Hindlimb muscle (tissue), 1 donor: ENCODE results near the gene JMJD4. TPM values are rescaled to one million over a fixed set of nuclear protein-coding genes. Genes with fewer than 3 reads are reported as not detected.
A peak's percentile ranks its signal among the peaks of the same experiment; 100 is the strongest.

Source experiments
- DNase-seq: peaks from one replicate; pipeline ENCODE4 v3.0.0-alpha.2; 2013
- polyA plus RNA-seq: library from polyadenylated mRNA; unstranded; fragments of 120-200 nt; gene quantifications from one replicate; pipeline ENCODE4 v1.2.1, GENCODE V29; 2013; ENCODE audit not compliant: insufficient read length

JMJD4 gene
- polyA plus RNA-seq = 20.7 TPM

- peak; percentile 93 for DNase-seq
Observed at GRCh38 chr1:227734856-227735538, at the start of gene JMJD4, which contains the start of gene SNAP47. TSS of gene JMJD4 (minus strand) at chr1:227735302. CDS start at chr1:227735273, 29 bp downstream. TSS of gene SNAP47 (plus strand) at chr1:227735435. CDS start at chr1:227747737, 12,302 bp downstream.

GRCh38 chr1:227782226-227782625, 47.1 kb upstream of the JMJD4 start:
- no peak for DNase-seq

GRCh38 chr1:227781314-227781930, 46.3 kb upstream of the JMJD4 start:
- no peak for DNase-seq

- DNase-seq = no peak
Observed at GRCh38 chr1:227780101-227781044, 45.3 kb upstream of the JMJD4 start.

GRCh38 chr1:227779685-227780084, 44.6 kb upstream of the JMJD4 start:
- DNase-seq = no peak

- no peak for DNase-seq
Observed at GRCh38 chr1:227779021-227779441, 43.9 kb upstream of the JMJD4 start.

- no peak for DNase-seq
Observed at GRCh38 chr1:227778401-227778947, 43.4 kb upstream of the JMJD4 start.

GRCh38 chr1:227777646-227778045, 42.5 kb upstream of the JMJD4 start:
- DNase-seq = no peak

GRCh38 chr1:227777156-227777555, 42.1 kb upstream of the JMJD4 start:
- DNase-seq = no peak

- no peak for DNase-seq
Observed at GRCh38 chr1:227776331-227776771, 41.2 kb upstream of the JMJD4 start.

- no peak for DNase-seq
Observed at GRCh38 chr1:227775841-227776240, 40.7 kb upstream of the JMJD4 start.

GRCh38 chr1:227774821-227775661, 39.9 kb upstream of the JMJD4 start:
- DNase-seq = peak; percentile 58

- DNase-seq = no peak
Observed at GRCh38 chr1:227774051-227774731, 39.1 kb upstream of the JMJD4 start.

- no peak for DNase-seq
Observed at GRCh38 chr1:227773558-227773957, 38.5 kb upstream of the JMJD4 start.

- DNase-seq = no peak
Observed at GRCh38 chr1:227771771-227772170, 36.7 kb upstream of the JMJD4 start.

GRCh38 chr1:227771326-227771725, 36.2 kb upstream of the JMJD4 start:
- no peak for DNase-seq

GRCh38 chr1:227770812-227771211, 35.7 kb upstream of the JMJD4 start:
- no peak for DNase-seq

- DNase-seq = no peak
Observed at GRCh38 chr1:227769936-227770494, 34.9 kb upstream of the JMJD4 start.

- no peak for DNase-seq
Observed at GRCh38 chr1:227769047-227769935, 34.2 kb upstream of the JMJD4 start.

GRCh38 chr1:227768640-227769039, 33.5 kb upstream of the JMJD4 start:
- DNase-seq = no peak
